ENCODE results near the gene TESK2. TPM values are rescaled to one million over a fixed set of nuclear protein-coding genes. Genes with fewer than 3 reads are reported as not detected.
"Not testable (repeated sequence)": the region's sequence is repeated elsewhere in the genome, so short reads cannot be mapped to it uniquely, and the experiment has no call there.

The TESK2 gene
- total RNA-seq, 4 donors from 2014 or later: 16.0 to 28.9 (median 22.8) TPM

- no peaks in the 10 kb centered on the region for H3K27me3 ChIP-seq
- H3K4me1 ChIP-seq: no peaks in the 10 kb centered on the region
- no peak overlapping the region for H3K27ac ChIP-seq
- WGBS: 73% methylated on average over 5 of the region's 5 CpGs
- no peak for DNase-seq (ENCODE audit: low spot score in 2 of 2)
- H3K9me3 ChIP-seq: no peaks in the 10 kb centered on the region
- no peak overlapping the region for H3K4me3 ChIP-seq
- TF ChIP-seq EP300 (IDR thresholded peaks at IDR 0.05): no peak
- no peak for TF ChIP-seq POLR2AphosphoS5 (IDR thresholded peaks at IDR 0.05)
- TF ChIP-seq CTCF (IDR thresholded peaks at IDR 0.05): no peak
- no peak for TF ChIP-seq POLR2A (IDR thresholded peaks at IDR 0.05)
- no peaks in the 10 kb centered on the region for H3K36me3 ChIP-seq
Measured at GRCh38 chr1:45479039-45479748, 11.8 kb downstream of the TESK2 start.

- Histone ChIP-seq H3K27me3 (no peaks in the 10 kb centered on the region), H3K27ac (no peak overlapping the region), H3K9me3 (no peaks in the 10 kb centered on the region), H3K36me3 (no peaks in the 10 kb centered on the region), H3K4me3 (no peak overlapping the region), H3K4me1 (no peaks in the 10 kb centered on the region)
- TF ChIP-seq CTCF (IDR thresholded peaks at IDR 0.05): no peak
- TF ChIP-seq EP300 (IDR thresholded peaks at IDR 0.05): no peak
- TF ChIP-seq POLR2AphosphoS5 (IDR thresholded peaks at IDR 0.05): no peak
- TF ChIP-seq POLR2A (IDR thresholded peaks at IDR 0.05): no peak
- 64% methylated on average over 4 of the region's 4 CpGs for WGBS
- DNase-seq (ENCODE audit: low spot score in 2 of 2): no peak
Measured at GRCh38 chr1:45478121-45478814, 12.7 kb downstream of the TESK2 start.

- H3K4me3 ChIP-seq: no peak overlapping the region
- H3K27me3 ChIP-seq: no peaks in the 10 kb centered on the region
- no peak for TF ChIP-seq POLR2A (IDR thresholded peaks at IDR 0.05)
- H3K36me3 ChIP-seq: no peaks in the 10 kb centered on the region
- H3K4me1 ChIP-seq: no peaks in the 10 kb centered on the region
- WGBS: 91% methylated on average over 3 of the region's 3 CpGs
- DNase-seq (ENCODE audit: low spot score in 2 of 2): no peak
- H3K27ac ChIP-seq: no peak overlapping the region
- no peaks in the 10 kb centered on the region for H3K9me3 ChIP-seq
Measured at GRCh38 chr1:45477646-45478045, 13.3 kb downstream of the TESK2 start.

- not testable (repeated sequence) for H3K36me3 ChIP-seq; DNase-seq (ENCODE audit: low spot score in 2 of 2); H3K27me3 ChIP-seq; H3K4me3 ChIP-seq; H3K9me3 ChIP-seq; H3K27ac ChIP-seq; H3K4me1 ChIP-seq
- WGBS: 89% methylated on average over 6 of the region's 6 CpGs
Measured at GRCh38 chr1:45474194-45474593, 16.8 kb downstream of the TESK2 start.

GRCh38 chr1:45473302-45473701 lies 17.7 kb downstream of the TESK2 start:
- no peak for DNase-seq (ENCODE audit: low spot score in 2 of 2)
- H3K4me1 ChIP-seq: no peaks in the 10 kb centered on the region
- TF ChIP-seq POLR2A (IDR thresholded peaks at IDR 0.05) (no peak), CTCF (IDR thresholded peaks at IDR 0.05) (no peak), EP300 (IDR thresholded peaks at IDR 0.05) (no peak), POLR2AphosphoS5 (IDR thresholded peaks at IDR 0.05) (no peak)
- no peak overlapping the region for H3K4me3 ChIP-seq
- H3K36me3 ChIP-seq: no peaks in the 10 kb centered on the region
- H3K9me3 ChIP-seq: no peaks in the 10 kb centered on the region
- H3K27ac ChIP-seq: no peak overlapping the region
- 92% methylated on average over 2 of the region's 2 CpGs for WGBS
- no peaks in the 10 kb centered on the region for H3K27me3 ChIP-seq

GRCh38 chr1:45470306-45470798 lies 20.6 kb downstream of the TESK2 start:
- TF ChIP-seq EP300 (IDR thresholded peaks at IDR 0.05) (no peak), POLR2AphosphoS5 (IDR thresholded peaks at IDR 0.05) (no peak), CTCF (IDR thresholded peaks at IDR 0.05) (no peak), POLR2A (IDR thresholded peaks at IDR 0.05) (no peak)
- no peak for DNase-seq (ENCODE audit: low spot score in 2 of 2)
- no peak overlapping the region for H3K27ac ChIP-seq
- no peaks in the 10 kb centered on the region for H3K36me3 ChIP-seq
- H3K9me3 ChIP-seq: no peaks in the 10 kb centered on the region
- WGBS: 28% methylated on average over 2 of the region's 2 CpGs
- H3K4me3 ChIP-seq: no peak overlapping the region
- no peaks in the 10 kb centered on the region for H3K4me1 ChIP-seq
- no peaks in the 10 kb centered on the region for H3K27me3 ChIP-seq

- H3K36me3 ChIP-seq; H3K9me3 ChIP-seq; H3K4me3 ChIP-seq; H3K27ac ChIP-seq; H3K27me3 ChIP-seq; DNase-seq (ENCODE audit: low spot score in 2 of 2); H3K4me1 ChIP-seq: not testable (repeated sequence)
- 92% methylated on average over 9 of the region's 9 CpGs for WGBS
Measured at GRCh38 chr1:45467353-45467752, 23.6 kb downstream of the TESK2 start.

All from suprapubic skin (tissue), 4 donors.